ENCODE data around the gene PRMT1.

GRCh38 chr19:49651029-49651819 lies 25.8 kb upstream of the PRMT1 start:
- no peak for TF ChIP-seq CTCF (IDR thresholded peaks at IDR 0.05)
- TF ChIP-seq POLR2A (IDR thresholded peaks at IDR 0.05) = no peak

All from uterus (tissue), 2 donors.